ENCODE results near the gene ARFGEF3. TPM values are rescaled to one million over a fixed set of nuclear protein-coding genes. Genes with fewer than 3 reads are reported as not detected.

Gene ARFGEF3
- total RNA-seq, 1 experiment from 2014 or later: 7.8 TPM

DNA sequence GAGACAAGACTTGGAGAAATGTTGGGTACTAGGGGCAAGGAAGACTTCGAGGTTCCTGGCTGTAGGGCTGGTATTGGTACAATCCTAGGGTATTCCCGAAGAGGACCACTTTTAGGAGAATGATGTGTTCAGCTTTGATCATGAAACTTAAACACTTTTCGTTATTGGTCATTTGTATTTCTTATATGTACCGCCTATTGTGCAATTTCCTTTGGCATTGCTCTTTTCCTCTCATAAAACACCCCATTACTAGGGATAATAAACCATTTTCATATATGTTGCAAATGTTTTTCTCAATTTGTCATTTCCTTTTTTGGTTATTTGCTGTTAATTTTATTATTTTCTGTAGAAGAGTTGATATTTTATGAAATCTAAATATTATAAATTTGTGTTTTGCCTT is 18.9 kb upstream of the ARFGEF3 start:
- DNase-seq: no peak
- no peaks in the 10 kb centered on the region for H3K27me3 ChIP-seq (ENCODE audit: low read length)
- H4K20me1 ChIP-seq (ENCODE audit: low read length): no peaks in the 10 kb centered on the region
- no peaks in the 10 kb centered on the region for H3K36me3 ChIP-seq (ENCODE audit: low read depth, low read length)
- no TSS peak for BruUV-seq (replicated peaks)
- H3K79me2 ChIP-seq (ENCODE audit: low read length): no peaks in the 10 kb centered on the region
- no peaks in the 10 kb centered on the region for H3K9me3 ChIP-seq (ENCODE audit: low read length)
- no peak overlapping the region for H3K27ac ChIP-seq (ENCODE audit: low read length)
- no peak for ATAC-seq
- H3F3A ChIP-seq (ENCODE audit: low read length, unreplicated experiment): no peaks in the 10 kb centered on the region
- intact Hi-C loops (cut with micrococcal nuclease): no loop called here
- CTCF ChIA-PET: no interaction called here
- no peak overlapping the region for H3K9ac ChIP-seq (ENCODE audit: low read length)
- H3K9me2 ChIP-seq (replicated peaks; ENCODE audit: low read length): no peaks in the 10 kb centered on the region
- H3K4me2 ChIP-seq (ENCODE audit: low read length): no peak overlapping the region
- no peak overlapping the region for H3K4me3 ChIP-seq (ENCODE audit: low read length)
- H2AFZ ChIP-seq (ENCODE audit: low read length): no peak overlapping the region
- TF ChIP-seq, protein P1, sequence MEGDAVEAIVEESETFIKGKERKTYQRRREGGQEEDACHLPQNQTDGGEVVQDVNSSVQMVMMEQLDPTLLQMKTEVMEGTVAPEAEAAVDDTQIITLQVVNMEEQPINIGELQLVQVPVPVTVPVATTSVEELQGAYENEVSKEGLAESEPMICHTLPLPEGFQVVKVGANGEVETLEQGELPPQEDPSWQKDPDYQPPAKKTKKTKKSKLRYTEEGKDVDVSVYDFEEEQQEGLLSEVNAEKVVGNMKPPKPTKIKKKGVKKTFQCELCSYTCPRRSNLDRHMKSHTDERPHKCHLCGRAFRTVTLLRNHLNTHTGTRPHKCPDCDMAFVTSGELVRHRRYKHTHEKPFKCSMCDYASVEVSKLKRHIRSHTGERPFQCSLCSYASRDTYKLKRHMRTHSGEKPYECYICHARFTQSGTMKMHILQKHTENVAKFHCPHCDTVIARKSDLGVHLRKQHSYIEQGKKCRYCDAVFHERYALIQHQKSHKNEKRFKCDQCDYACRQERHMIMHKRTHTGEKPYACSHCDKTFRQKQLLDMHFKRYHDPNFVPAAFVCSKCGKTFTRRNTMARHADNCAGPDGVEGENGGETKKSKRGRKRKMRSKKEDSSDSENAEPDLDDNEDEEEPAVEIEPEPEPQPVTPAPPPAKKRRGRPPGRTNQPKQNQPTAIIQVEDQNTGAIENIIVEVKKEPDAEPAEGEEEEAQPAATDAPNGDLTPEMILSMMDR (conservative IDR thresholded peaks at IDR 0.05; ENCODE audit: low read depth, low read length): no peak
- TF ChIP-seq EZH2phosphoT487 (IDR thresholded peaks at IDR 0.05; ENCODE audit: borderline replicate concordance, low read length) (no peak), EZH2 (IDR thresholded peaks at IDR 0.05; ENCODE audit: low read length, unreplicated experiment) (no peak)
- POLR2A ChIA-PET (ENCODE audit: unreplicated experiment): no interaction called here
- H3K4me1 ChIP-seq (ENCODE audit: insufficient read depth, low read length): no peaks in the 10 kb centered on the region

DNA sequence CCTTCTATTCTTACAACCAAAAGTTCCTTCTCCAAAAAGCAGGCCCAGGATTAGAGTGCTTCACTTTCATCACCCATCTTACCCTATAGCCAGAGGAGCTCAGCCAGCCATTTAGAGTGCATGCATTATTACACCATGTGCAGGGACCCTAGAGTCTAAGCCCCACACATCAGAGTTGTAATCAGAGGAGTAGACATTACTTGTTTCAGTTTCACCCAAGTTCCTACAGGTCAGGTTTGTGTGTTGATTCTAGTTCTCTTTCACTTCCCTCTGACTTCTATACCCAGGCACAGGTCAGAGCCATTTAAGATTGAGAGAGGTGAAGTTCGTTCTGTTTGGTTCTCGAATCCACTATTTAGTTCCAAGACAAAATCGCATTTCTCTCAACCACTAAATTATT is 16.3 kb upstream of the ARFGEF3 start:
- Histone ChIP-seq H2AFZ (ENCODE audit: low read length) (no peak overlapping the region), H3K27ac (ENCODE audit: low read length) (no peak overlapping the region), H3K4me1 (ENCODE audit: insufficient read depth, low read length) (no peaks in the 10 kb centered on the region), H3K79me2 (ENCODE audit: low read length) (no peaks in the 10 kb centered on the region), H3K9me3 (ENCODE audit: low read length) (no peaks in the 10 kb centered on the region), H4K20me1 (ENCODE audit: low read length) (no peaks in the 10 kb centered on the region), H3K9me2 (replicated peaks; ENCODE audit: low read length) (no peaks in the 10 kb centered on the region), H3K4me3 (ENCODE audit: low read length) (no peak overlapping the region), H3K4me2 (ENCODE audit: low read length) (no peak overlapping the region), H3K9ac (ENCODE audit: low read length) (no peak overlapping the region), H3F3A (ENCODE audit: low read length, unreplicated experiment) (no peaks in the 10 kb centered on the region), H3K36me3 (ENCODE audit: low read depth, low read length) (no peaks in the 10 kb centered on the region), H3K27me3 (ENCODE audit: low read length) (no peaks in the 10 kb centered on the region)
- no peak for ATAC-seq
- DNase-seq: no peak
- TF ChIP-seq EZH2 (IDR thresholded peaks at IDR 0.05; ENCODE audit: low read length, unreplicated experiment) (no peak), EZH2phosphoT487 (IDR thresholded peaks at IDR 0.05; ENCODE audit: borderline replicate concordance, low read length) (no peak)
- TF ChIP-seq, protein P1 (conservative IDR thresholded peaks at IDR 0.05; ENCODE audit: low read depth, low read length): no peak
- no TSS peak for BruUV-seq (replicated peaks)
- intact Hi-C loops (cut with micrococcal nuclease): no loop called here
- ChIA-PET CTCF (no interaction called here), POLR2A (ENCODE audit: unreplicated experiment) (no interaction called here)

DNA sequence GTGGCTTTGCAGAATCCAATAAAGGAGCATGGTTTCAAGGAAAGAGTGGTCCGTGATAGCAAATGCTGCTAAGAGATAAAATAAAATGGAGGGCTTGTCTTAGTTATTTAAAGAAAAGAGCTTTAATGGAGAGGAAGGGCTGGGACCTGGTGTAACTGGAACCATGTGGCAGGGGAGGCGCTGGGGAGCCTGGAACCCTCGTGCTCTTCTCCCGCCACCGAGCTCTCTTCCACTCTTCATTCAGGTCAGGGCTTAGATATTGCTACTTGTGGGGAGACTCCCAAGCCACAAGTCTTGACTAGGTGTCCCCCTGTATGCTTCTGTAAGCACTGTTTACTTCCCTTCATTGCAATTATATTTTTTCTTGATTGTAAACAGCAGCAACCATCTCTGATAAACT is 15.2 kb upstream of the ARFGEF3 start:
- Histone ChIP-seq H3K4me1 (ENCODE audit: insufficient read depth, low read length) (no peaks in the 10 kb centered on the region), H2AFZ (ENCODE audit: low read length) (no peak overlapping the region), H3K79me2 (ENCODE audit: low read length) (no peaks in the 10 kb centered on the region), H3K4me3 (ENCODE audit: low read length) (no peak overlapping the region), H3K9ac (ENCODE audit: low read length) (no peak overlapping the region), H3K27me3 (ENCODE audit: low read length) (no peaks in the 10 kb centered on the region), H3K4me2 (ENCODE audit: low read length) (no peak overlapping the region), H3K36me3 (ENCODE audit: low read depth, low read length) (no peaks in the 10 kb centered on the region), H3K9me3 (ENCODE audit: low read length) (no peaks in the 10 kb centered on the region), H4K20me1 (ENCODE audit: low read length) (no peaks in the 10 kb centered on the region), H3K27ac (ENCODE audit: low read length) (no peak overlapping the region), H3K9me2 (replicated peaks; ENCODE audit: low read length) (no peaks in the 10 kb centered on the region), H3F3A (ENCODE audit: low read length, unreplicated experiment) (no peaks in the 10 kb centered on the region)
- DNase-seq: no peak
- no TSS peak for BruUV-seq (replicated peaks)
- ChIA-PET POLR2A (ENCODE audit: unreplicated experiment) (no interaction called here), CTCF (no interaction called here)
- intact Hi-C loops (cut with micrococcal nuclease): no loop called here
- no peak for ATAC-seq
- TF ChIP-seq EZH2phosphoT487 (IDR thresholded peaks at IDR 0.05; ENCODE audit: borderline replicate concordance, low read length): no peak
